GM12801 (cell line): ENCODE results near the gene TCP10L.

ENCODE experiments used
- TF ChIP-seq, protein P1 (sequence below): IDR thresholded peaks from one replicate; pipeline ENCODE4 v1.5.1; 2011; ENCODE audit warnings: control low read depth; ENCODE audit not compliant: insufficient read length; ENCODE audit errors: extremely low read depth

The TCP10L gene

GRCh38 chr21:32593690-32594089 is 8.4 kb upstream of the TCP10L start:
- TF ChIP-seq, protein P1, sequence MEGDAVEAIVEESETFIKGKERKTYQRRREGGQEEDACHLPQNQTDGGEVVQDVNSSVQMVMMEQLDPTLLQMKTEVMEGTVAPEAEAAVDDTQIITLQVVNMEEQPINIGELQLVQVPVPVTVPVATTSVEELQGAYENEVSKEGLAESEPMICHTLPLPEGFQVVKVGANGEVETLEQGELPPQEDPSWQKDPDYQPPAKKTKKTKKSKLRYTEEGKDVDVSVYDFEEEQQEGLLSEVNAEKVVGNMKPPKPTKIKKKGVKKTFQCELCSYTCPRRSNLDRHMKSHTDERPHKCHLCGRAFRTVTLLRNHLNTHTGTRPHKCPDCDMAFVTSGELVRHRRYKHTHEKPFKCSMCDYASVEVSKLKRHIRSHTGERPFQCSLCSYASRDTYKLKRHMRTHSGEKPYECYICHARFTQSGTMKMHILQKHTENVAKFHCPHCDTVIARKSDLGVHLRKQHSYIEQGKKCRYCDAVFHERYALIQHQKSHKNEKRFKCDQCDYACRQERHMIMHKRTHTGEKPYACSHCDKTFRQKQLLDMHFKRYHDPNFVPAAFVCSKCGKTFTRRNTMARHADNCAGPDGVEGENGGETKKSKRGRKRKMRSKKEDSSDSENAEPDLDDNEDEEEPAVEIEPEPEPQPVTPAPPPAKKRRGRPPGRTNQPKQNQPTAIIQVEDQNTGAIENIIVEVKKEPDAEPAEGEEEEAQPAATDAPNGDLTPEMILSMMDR, result no peak

GRCh38 chr21:32592929-32593502 is 7.7 kb upstream of the TCP10L start:
- TF ChIP-seq, protein P1, result no peak

- TF ChIP-seq, protein P1, result no peak
These were observed 4.8 kb upstream of the TCP10L start for GRCh38 chr21:32590130-32590529.

DNA sequence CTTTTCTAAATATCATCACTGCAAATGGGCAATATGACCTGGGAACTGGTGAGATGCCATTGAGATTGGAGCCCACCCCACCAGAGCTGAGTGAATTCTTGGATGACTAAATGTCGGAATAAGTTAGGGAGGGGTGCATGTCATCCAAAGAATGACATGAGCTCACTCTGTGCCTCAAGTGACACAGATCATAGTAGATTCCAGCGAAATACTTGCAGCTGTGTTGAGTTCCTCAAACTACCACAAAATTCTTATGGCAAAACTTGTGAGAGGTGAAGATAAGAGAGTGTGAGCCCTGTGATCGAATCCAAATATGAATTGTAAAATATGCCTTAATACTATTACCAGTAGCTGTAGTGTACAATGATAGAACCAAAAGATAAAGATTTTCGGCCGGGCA is 2.3 kb upstream of the TCP10L start:
- TF ChIP-seq, protein P1, result no peak

GRCh38 chr21:32587120-32587519 is 1.8 kb upstream of the TCP10L start:
- TF ChIP-seq, protein P1, result no peak

DNA sequence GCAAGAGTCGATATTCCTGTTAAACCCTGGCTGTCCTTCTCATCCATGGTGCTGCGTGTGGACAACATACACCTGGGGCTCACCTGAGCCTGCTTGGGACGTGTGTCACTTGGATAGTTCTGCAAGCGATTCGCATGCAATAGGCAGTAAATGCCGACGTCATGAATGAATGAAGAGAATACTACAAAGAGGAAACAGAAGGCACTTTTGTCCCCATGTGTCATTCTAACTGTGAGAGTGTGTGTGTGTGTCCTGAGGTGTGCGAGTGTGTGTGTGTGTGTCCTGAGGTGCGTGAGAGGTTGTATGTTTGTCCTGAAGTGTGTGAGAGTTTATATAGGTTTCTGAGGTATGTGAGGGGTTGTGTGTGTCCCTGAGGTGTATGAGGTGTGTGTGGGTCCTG is 647 bp upstream of the TCP10L start:
- TF ChIP-seq, protein P1, result no peak

- TF ChIP-seq, protein P1, result no peak
These were observed 851 bp downstream of the TCP10L start for GRCh38 chr21:32584472-32584871.

DNA sequence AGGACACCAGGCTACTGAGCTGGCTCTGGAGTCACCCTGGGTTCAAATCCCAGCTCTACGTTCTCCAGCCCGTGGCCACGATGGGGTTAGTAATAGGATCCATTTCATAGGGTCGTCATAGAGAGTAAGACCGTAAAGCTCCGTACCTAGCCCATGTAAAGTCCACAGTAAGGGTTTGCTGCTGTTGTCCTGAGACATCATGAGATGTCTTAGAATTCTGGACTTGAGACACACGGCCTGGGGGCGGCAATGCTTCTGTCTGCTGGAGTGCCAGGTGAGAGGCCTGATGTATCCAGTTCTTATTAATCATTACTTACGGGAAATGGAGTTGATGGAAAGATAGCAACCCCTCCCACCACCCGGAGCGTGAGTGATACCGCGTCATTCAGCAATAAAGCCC is 3.6 kb downstream of the TCP10L start:
- TF ChIP-seq, protein P1, result no peak
